OCI-LY1 (cell line): ENCODE results near the gene CCDC57.
"Not testable (repeated sequence)": the region's sequence is repeated elsewhere in the genome, so short reads cannot be mapped to it uniquely, and the experiment has no call there.

Source experiments
- H2AFZ ChIP-seq: fragments of 200-600 bp; sonication (generic), shearing (Covaris generic); 2 replicates; pipeline ENCODE4 v1.6.0; 2014; ENCODE audit warnings: antibody characterized with exemption, mild to moderate bottlenecking, low read length
- H3F3A ChIP-seq: fragments of 200-600 bp; sonication (generic), shearing (Covaris generic); 2 replicates; pipeline ENCODE4 v1.6.0; 2014; ENCODE audit warnings: mild to moderate bottlenecking, antibody characterized with exemption, low read length, moderate library complexity; ENCODE audit not compliant: insufficient read depth
- H3K27ac ChIP-seq: fragments of 200-600 bp; sonication (generic); 2 replicates; pipeline ENCODE4 v1.5.1; 2014; ENCODE audit warnings: low read length, mixed run types, mild to moderate bottlenecking, low read depth; ENCODE audit not compliant: poor library complexity, severe bottlenecking
- H3K27me3 ChIP-seq: fragments of 200-600 bp; sonication (generic); 2 replicates; pipeline ENCODE4 v1.6.0; 2014; ENCODE audit warnings: antibody characterized with exemption, mild to moderate bottlenecking, low read length, moderate library complexity; ENCODE audit not compliant: insufficient read depth
- H3K36me3 ChIP-seq: fragments of 200-600 bp; sonication (generic); 2 replicates; pipeline ENCODE4 v1.6.1; 2014; ENCODE audit warnings: mild to moderate bottlenecking, antibody characterized with exemption, low read length, moderate library complexity, mixed read lengths; ENCODE audit not compliant: insufficient read depth
- H3K4me1 ChIP-seq: fragments of 200-600 bp; sonication (generic); 2 replicates; pipeline ENCODE4 v1.5.1; 2014; ENCODE audit warnings: mild to moderate bottlenecking, low read length, moderate library complexity; ENCODE audit not compliant: insufficient read depth, severe bottlenecking
- H3K4me2 ChIP-seq: fragments of 200-600 bp; sonication (generic), shearing (Covaris generic); 2 replicates; pipeline ENCODE4 v1.6.1; 2014; ENCODE audit warnings: low read length
- H3K4me3 ChIP-seq: fragments of 200-600 bp; sonication (generic); 2 replicates; pipeline ENCODE4 v1.5.1; 2014; ENCODE audit warnings: low read length, low read depth, mild to moderate bottlenecking, mixed read lengths; ENCODE audit not compliant: poor library complexity, severe bottlenecking
- H3K79me2 ChIP-seq: fragments of 200-600 bp; shearing (Covaris generic); 2 replicates; pipeline ENCODE4 v1.6.1; 2016; ENCODE audit warnings: mixed run types, low read length, mixed read lengths; ENCODE audit not compliant: insufficient read depth
- H3K9ac ChIP-seq: fragments of 200-600 bp; sonication (generic), shearing (Covaris generic); 2 replicates; pipeline ENCODE4 v1.6.1; 2014; ENCODE audit warnings: mild to moderate bottlenecking, low read length, mixed read lengths
- H3K9me2 ChIP-seq: fragments of 200-600 bp; sonication (generic), shearing (Covaris generic); 2 replicates; pipeline ENCODE4 v1.6.1; 2014; ENCODE audit warnings: low read depth, mild to moderate bottlenecking, low read length, mixed read lengths
- H3K9me3 ChIP-seq: fragments of 200-600 bp; shearing (Covaris generic); 2 replicates; pipeline ENCODE4 v1.6.1; 2014; ENCODE audit warnings: low read length, mixed read lengths
- H4K20me1 ChIP-seq: fragments of 200-600 bp; sonication (generic), shearing (Covaris generic); 2 replicates; pipeline ENCODE4 v1.6.0; 2016; ENCODE audit warnings: mild to moderate bottlenecking, low read length; ENCODE audit not compliant: insufficient read depth
- CTCF ChIP-seq: fragments of 200-600 bp; sonication (generic), shearing (Covaris generic); IDR thresholded peaks from 2 replicates; pipeline ENCODE4 v1.5.1; 2017; ENCODE audit warnings: mild to moderate bottlenecking, antibody characterized with exemption, low read length, moderate library complexity, mixed read lengths
- EZH2 ChIP-seq: fragments of 200-600 bp; sonication (generic), shearing (Covaris generic); IDR thresholded peaks from 2 replicates; pipeline ENCODE4 v1.8.0; 2017; ENCODE audit warnings: borderline replicate concordance, mixed run types, mild to moderate bottlenecking, antibody characterized with exemption, low read length, moderate library complexity, mixed read lengths

Gene CCDC57

GRCh38 chr17:82255402-82255972 lies 42.8 kb upstream of the CCDC57 start:
- TF ChIP-seq CTCF (no peak), EZH2 (no peak)
- H3K9me3 ChIP-seq = no peaks in the 10 kb centered on the region
- peaks cover 3% of the 10 kb centered on the region for H3K4me1 ChIP-seq
- no peaks in the 10 kb centered on the region for H3K9me2 ChIP-seq
- H3F3A ChIP-seq = no peaks in the 10 kb centered on the region
- no peaks in the 10 kb centered on the region for H4K20me1 ChIP-seq
- H3K79me2 ChIP-seq = peaks cover 4% of the 10 kb centered on the region; the same call in 1 of the 2 replicates
- H3K9ac ChIP-seq = no peak overlapping the region
- H2AFZ ChIP-seq = no peak overlapping the region
- H3K27me3 ChIP-seq = no peaks in the 10 kb centered on the region
- no peak overlapping the region for H3K4me2 ChIP-seq
- H3K4me3 ChIP-seq = no peak overlapping the region
- peaks cover 88% of the 10 kb centered on the region for H3K36me3 ChIP-seq
- no peak overlapping the region for H3K27ac ChIP-seq

- H3K27ac ChIP-seq, H3K4me2 ChIP-seq, H3K9me3 ChIP-seq, H3K4me3 ChIP-seq, H4K20me1 ChIP-seq, H2AFZ ChIP-seq, H3K4me1 ChIP-seq, H3K9me2 ChIP-seq, H3K27me3 ChIP-seq, H3K79me2 ChIP-seq, H3K9ac ChIP-seq, H3F3A ChIP-seq: not testable (repeated sequence)
- peaks cover 88% of the 10 kb centered on the region for H3K36me3 ChIP-seq
These were observed 42.1 kb upstream of the CCDC57 start for GRCh38 chr17:82254746-82255145.

GRCh38 chr17:82254096-82254495 lies 41.5 kb upstream of the CCDC57 start:
- H3K27me3 ChIP-seq, H3F3A ChIP-seq, H3K4me3 ChIP-seq, H3K9me2 ChIP-seq, H2AFZ ChIP-seq, H4K20me1 ChIP-seq, H3K9me3 ChIP-seq, H3K27ac ChIP-seq, H3K4me2 ChIP-seq, H3K79me2 ChIP-seq, H3K9ac ChIP-seq, H3K4me1 ChIP-seq: not testable (repeated sequence)
- peaks cover 88% of the 10 kb centered on the region for H3K36me3 ChIP-seq

GRCh38 chr17:82253179-82253544 lies 40.5 kb upstream of the CCDC57 start:
- no peak overlapping the region for H2AFZ ChIP-seq
- H3K9me2 ChIP-seq = no peaks in the 10 kb centered on the region
- TF ChIP-seq CTCF (no peak), EZH2 (no peak)
- H3K4me3 ChIP-seq = no peak overlapping the region
- no peak overlapping the region for H3K4me2 ChIP-seq
- H3K36me3 ChIP-seq = peaks cover 88% of the 10 kb centered on the region
- no peaks in the 10 kb centered on the region for H3K27me3 ChIP-seq
- peaks cover 3% of the 10 kb centered on the region for H3K4me1 ChIP-seq
- no peaks in the 10 kb centered on the region for H4K20me1 ChIP-seq
- H3K9ac ChIP-seq = no peak overlapping the region
- H3K79me2 ChIP-seq = no peaks in the 10 kb centered on the region
- H3K27ac ChIP-seq = no peak overlapping the region
- no peaks in the 10 kb centered on the region for H3F3A ChIP-seq
- no peaks in the 10 kb centered on the region for H3K9me3 ChIP-seq
